Measurements from ENCODE around the gene CDKN2B. TPM values are rescaled to one million over a fixed set of nuclear protein-coding genes. Genes with fewer than 3 reads are reported as not detected.

CDKN2B gene
- polyA plus RNA-seq, 2 of the 4 experiments (the other 2 are of a cell fraction), result not detected

DNA sequence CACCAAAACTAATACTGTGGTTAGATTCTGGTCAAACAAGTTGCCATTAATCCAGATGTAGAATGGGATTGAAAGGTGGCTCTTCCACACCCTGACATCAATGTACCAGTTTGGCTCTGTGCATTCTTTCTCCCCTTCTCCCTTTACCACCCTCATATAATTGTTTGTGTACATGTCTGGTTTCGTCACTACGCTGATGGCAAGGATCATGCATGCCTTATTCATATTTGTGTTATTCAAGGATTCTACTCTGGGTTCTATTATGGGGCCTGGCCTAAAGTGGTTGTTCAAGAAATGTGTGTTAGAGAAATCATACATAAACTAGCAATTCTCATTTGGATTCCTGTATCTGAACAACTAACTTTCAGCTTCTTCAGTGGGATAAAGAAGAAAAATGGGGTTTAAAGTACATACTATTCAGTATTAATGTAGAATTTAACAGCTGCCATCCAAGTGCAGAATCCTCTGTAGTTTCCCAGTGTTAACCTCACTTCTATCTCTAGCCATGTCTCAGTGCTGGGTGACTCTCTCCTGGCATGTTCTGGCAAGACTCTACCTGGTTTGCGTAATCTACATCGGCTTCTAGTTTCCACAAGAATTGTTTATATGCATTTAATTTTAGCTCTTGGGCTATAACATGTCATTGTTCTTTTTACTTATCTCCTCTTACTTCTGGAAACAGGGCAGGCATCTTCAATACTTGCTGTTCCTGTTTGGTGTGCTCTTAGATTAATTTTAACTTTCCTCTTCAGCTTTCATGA lies 27.9 kb upstream of the CDKN2B start (continued):
- TF ChIP-seq TFCP2L1 (CRISPR knock-in tag; IDR thresholded peaks at IDR 0.05) (no peak), HOXA7 (CRISPR knock-in tag; IDR thresholded peaks at IDR 0.05) (no peak), BHLHE40 (IDR thresholded peaks at IDR 0.05; ENCODE audit: low read depth, low read length) (no peak), EHMT2 (IDR thresholded peaks at IDR 0.05; ENCODE audit: low read depth) (no peak)

DNA sequence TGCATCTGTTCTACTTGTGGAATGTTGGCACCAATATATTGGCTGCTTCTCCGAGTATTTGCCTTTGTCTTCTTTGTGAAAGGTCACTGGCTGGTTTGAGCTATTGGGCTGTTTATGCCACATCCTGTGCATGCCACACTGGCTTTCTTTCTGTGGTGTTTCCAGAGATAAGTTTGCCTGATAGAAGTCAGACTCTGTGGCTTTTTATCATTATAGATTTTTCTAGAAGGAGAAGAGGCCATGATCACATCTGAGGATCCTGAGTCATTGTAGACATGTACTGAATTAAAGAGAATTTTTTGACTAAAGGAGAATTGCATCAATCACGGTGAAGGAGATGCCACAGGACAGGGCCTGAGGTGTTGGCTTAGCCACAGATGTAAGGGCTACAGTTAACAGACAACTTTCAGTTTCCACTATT lies 26.5 kb upstream of the CDKN2B start:
- no peak for ATAC-seq
- ChIA-PET POLR2A (no interaction called here), CTCF (no interaction called here)
- no peak overlapping the region for H3K27ac ChIP-seq
- WGBS (ENCODE audit: missing lambda C conversion rate), result no CpG with 5 or more reads among the region's 2 CpGs
- H3K4me1 ChIP-seq, result no peaks in the 10 kb centered on the region
- H3K4me2 ChIP-seq, result no peak overlapping the region
- H3K9me3 ChIP-seq, result no peaks in the 10 kb centered on the region
- DNase-seq (ENCODE audit: low read depth in 1 of 2, low spot score in 1 of 2), result no peak
- H3K4me3 ChIP-seq, result no peak overlapping the region
- TF ChIP-seq PHF8 (IDR thresholded peaks at IDR 0.05; ENCODE audit: borderline replicate concordance, low read depth) (no peak), HOXA7 (CRISPR knock-in tag; IDR thresholded peaks at IDR 0.05) (no peak), POLR2AphosphoS2 (conservative IDR thresholded peaks at IDR 0.05; ENCODE audit: low read length) (no peak), GATA3 (IDR thresholded peaks at IDR 0.05; ENCODE audit: borderline replicate concordance) (no peak), FOSB (CRISPR knock-in tag; IDR thresholded peaks at IDR 0.05) (no peak), CHD4 (IDR thresholded peaks at IDR 0.05; ENCODE audit: borderline replicate concordance) (no peak), CEBPB (IDR thresholded peaks at IDR 0.05) (no peak), ZC3H11A (IDR thresholded peaks at IDR 0.05) (no peak), KDM1A (IDR thresholded peaks at IDR 0.05; ENCODE audit: low read depth) (no peak), EHF (CRISPR knock-in tag; IDR thresholded peaks at IDR 0.05) (no peak)
- TF ChIP-seq, protein P1, sequence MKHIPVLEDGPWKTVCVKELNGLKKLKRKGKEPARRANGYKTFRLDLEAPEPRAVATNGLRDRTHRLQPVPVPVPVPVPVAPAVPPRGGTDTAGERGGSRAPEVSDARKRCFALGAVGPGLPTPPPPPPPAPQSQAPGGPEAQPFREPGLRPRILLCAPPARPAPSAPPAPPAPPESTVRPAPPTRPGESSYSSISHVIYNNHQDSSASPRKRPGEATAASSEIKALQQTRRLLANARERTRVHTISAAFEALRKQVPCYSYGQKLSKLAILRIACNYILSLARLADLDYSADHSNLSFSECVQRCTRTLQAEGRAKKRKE (CRISPR knock-in tag; IDR thresholded peaks at IDR 0.05; ENCODE audit: low read depth), result no peak
- TF ChIP-seq, protein P2, sequence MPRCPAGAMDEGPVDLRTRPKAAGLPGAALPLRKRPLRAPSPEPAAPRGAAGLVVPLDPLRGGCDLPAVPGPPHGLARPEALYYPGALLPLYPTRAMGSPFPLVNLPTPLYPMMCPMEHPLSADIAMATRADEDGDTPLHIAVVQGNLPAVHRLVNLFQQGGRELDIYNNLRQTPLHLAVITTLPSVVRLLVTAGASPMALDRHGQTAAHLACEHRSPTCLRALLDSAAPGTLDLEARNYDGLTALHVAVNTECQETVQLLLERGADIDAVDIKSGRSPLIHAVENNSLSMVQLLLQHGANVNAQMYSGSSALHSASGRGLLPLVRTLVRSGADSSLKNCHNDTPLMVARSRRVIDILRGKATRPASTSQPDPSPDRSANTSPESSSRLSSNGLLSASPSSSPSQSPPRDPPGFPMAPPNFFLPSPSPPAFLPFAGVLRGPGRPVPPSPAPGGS (IDR thresholded peaks at IDR 0.05), result no peak
- no peak for FAIRE-seq

DNA sequence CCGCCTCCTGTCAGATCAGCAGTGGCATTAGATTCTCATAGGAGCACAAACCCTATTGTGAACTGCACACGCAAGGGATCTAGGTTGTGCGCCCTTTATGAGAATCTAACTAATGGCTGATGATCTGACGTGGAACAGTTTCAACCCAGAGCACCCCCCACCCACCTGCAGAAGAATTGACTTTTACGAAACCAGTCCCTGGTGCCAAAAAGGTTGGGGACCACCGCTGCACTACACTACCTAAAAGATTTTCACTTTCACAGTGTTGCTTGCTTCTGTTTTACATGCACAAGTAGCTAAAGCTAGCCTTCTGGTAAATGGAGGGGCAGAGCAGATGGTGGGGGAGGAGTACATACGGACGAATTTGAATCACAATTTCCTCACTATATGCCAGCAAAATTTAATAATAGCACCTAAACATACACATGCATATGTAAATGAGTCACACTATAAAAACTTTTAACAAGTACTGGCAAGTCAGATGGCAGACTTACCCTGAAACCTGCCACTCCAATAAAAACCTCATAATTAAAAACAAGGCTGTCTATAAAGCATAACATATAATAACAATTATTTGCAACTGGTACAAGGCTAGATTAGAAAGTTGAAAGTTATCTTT lies 24.0 kb upstream of the CDKN2B start:
- ChIA-PET CTCF (no interaction called here), POLR2A (no interaction called here)
- DNase-seq (ENCODE audit: low read depth in 1 of 2, low spot score in 1 of 2), result no peak
- Histone ChIP-seq H3K4me1 (no peaks in the 10 kb centered on the region), H3K9me3 (no peaks in the 10 kb centered on the region), H3K27ac (no peak overlapping the region), H3K4me3 (no peak overlapping the region), H3K4me2 (no peak overlapping the region)
- no peak for ATAC-seq
- no CpG with 5 or more reads among the region's 8 CpGs for WGBS (ENCODE audit: missing lambda C conversion rate)
- FAIRE-seq, result no peak
- TF ChIP-seq GATA3 (IDR thresholded peaks at IDR 0.05; ENCODE audit: borderline replicate concordance) (no peak), BHLHE40 (IDR thresholded peaks at IDR 0.05; ENCODE audit: low read depth, low read length) (no peak), MYC (IDR thresholded peaks at IDR 0.05; ENCODE audit: borderline replicate concordance, low read length) (no peak), POLR2AphosphoS2 (conservative IDR thresholded peaks at IDR 0.05; ENCODE audit: low read length) (no peak), HOXB5 (CRISPR knock-in tag; IDR thresholded peaks at IDR 0.05) (no peak), ZFP36 (IDR thresholded peaks at IDR 0.05; ENCODE audit: borderline replicate concordance, partially characterized antibody) (no peak), HOXB13 (CRISPR knock-in tag; IDR thresholded peaks at IDR 0.05; ENCODE audit: low read depth) (no peak), KDM1A (IDR thresholded peaks at IDR 0.05; ENCODE audit: low read depth) (no peak), RFX5 (IDR thresholded peaks at IDR 0.05) (no peak), FOSL2 (IDR thresholded peaks at IDR 0.05) (no peak), FOSL2 (CRISPR knock-in tag; IDR thresholded peaks at IDR 0.05) (no peak), CBX8 (IDR thresholded peaks at IDR 0.05) (no peak), HEYL (CRISPR knock-in tag; IDR thresholded peaks at IDR 0.05) (no peak), JUNB (IDR thresholded peaks at IDR 0.05) (no peak), MAFK (IDR thresholded peaks at IDR 0.05; ENCODE audit: partially characterized antibody) (no peak), HOXA7 (CRISPR knock-in tag; IDR thresholded peaks at IDR 0.05) (no peak)
- TF ChIP-seq, protein P3, sequence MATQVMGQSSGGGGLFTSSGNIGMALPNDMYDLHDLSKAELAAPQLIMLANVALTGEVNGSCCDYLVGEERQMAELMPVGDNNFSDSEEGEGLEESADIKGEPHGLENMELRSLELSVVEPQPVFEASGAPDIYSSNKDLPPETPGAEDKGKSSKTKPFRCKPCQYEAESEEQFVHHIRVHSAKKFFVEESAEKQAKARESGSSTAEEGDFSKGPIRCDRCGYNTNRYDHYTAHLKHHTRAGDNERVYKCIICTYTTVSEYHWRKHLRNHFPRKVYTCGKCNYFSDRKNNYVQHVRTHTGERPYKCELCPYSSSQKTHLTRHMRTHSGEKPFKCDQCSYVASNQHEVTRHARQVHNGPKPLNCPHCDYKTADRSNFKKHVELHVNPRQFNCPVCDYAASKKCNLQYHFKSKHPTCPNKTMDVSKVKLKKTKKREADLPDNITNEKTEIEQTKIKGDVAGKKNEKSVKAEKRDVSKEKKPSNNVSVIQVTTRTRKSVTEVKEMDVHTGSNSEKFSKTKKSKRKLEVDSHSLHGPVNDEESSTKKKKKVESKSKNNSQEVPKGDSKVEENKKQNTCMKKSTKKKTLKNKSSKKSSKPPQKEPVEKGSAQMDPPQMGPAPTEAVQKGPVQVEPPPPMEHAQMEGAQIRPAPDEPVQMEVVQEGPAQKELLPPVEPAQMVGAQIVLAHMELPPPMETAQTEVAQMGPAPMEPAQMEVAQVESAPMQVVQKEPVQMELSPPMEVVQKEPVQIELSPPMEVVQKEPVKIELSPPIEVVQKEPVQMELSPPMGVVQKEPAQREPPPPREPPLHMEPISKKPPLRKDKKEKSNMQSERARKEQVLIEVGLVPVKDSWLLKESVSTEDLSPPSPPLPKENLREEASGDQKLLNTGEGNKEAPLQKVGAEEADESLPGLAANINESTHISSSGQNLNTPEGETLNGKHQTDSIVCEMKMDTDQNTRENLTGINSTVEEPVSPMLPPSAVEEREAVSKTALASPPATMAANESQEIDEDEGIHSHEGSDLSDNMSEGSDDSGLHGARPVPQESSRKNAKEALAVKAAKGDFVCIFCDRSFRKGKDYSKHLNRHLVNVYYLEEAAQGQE (IDR thresholded peaks at IDR 0.05), result no peak
- TF ChIP-seq, protein P4, sequence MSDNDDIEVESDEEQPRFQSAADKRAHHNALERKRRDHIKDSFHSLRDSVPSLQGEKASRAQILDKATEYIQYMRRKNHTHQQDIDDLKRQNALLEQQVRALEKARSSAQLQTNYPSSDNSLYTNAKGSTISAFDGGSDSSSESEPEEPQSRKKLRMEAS (IDR thresholded peaks at IDR 0.05), result no peak
- TF ChIP-seq, protein P5, sequence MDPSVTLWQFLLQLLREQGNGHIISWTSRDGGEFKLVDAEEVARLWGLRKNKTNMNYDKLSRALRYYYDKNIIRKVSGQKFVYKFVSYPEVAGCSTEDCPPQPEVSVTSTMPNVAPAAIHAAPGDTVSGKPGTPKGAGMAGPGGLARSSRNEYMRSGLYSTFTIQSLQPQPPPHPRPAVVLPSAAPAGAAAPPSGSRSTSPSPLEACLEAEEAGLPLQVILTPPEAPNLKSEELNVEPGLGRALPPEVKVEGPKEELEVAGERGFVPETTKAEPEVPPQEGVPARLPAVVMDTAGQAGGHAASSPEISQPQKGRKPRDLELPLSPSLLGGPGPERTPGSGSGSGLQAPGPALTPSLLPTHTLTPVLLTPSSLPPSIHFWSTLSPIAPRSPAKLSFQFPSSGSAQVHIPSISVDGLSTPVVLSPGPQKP (IDR thresholded peaks at IDR 0.05; ENCODE audit: low read depth, low read length), result no peak
